ENCODE measurements around the gene C4orf50. TPM values are rescaled to one million over a fixed set of nuclear protein-coding genes. Genes with fewer than 3 reads are reported as not detected.
A peak's percentile ranks its signal among the peaks of the same experiment; 100 is the strongest.

Gene C4orf50
- total and polyA plus RNA-seq, 9 donors, result under 0.01 to 0.02 (median 0.01) TPM; not detected in 4

DNA sequence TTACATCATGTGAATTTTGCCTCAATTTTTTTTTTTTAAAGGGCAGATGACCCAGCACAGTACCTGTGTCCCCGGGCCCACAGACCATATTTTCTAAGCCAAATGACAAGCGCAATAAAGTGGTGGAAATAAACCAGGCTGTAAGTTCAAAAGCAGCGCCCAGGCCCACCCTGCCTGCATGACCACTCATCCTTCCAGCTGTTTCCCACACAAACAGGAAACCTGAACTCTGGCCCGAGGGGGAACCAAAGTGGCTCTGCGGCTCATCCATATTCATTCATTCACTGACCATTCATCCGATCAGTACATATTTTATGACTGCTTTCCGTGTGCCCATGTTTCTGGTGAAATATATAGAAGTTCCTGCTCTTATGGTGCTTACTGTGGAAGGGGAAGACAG lies 91.6 kb downstream of the C4orf50 start:
- H3K27me3 ChIP-seq (ENCODE audit: control insufficient read depth, insufficient read depth, low read length), result peaks cover 20% of the 10 kb centered on the region
- H3K4me1 ChIP-seq (ENCODE audit: control insufficient read depth, insufficient read depth, low read length), result no peaks in the 10 kb centered on the region
- H3K36me3 ChIP-seq (ENCODE audit: control insufficient read depth, insufficient read depth, low read length), result no peaks in the 10 kb centered on the region
- WGBS (ENCODE audit: insufficient coverage), result 28% methylated on average over 2 of the region's 7 CpGs
- DNase-seq, result no peak
- H3K9me3 ChIP-seq (replicated peaks; ENCODE audit: control insufficient read depth, low read depth, low read length), result no peaks in the 10 kb centered on the region
- no peak overlapping the region for H3K27ac ChIP-seq (ENCODE audit: low read length)
- no peak overlapping the region for H3K4me3 ChIP-seq (ENCODE audit: low read length)

DNA sequence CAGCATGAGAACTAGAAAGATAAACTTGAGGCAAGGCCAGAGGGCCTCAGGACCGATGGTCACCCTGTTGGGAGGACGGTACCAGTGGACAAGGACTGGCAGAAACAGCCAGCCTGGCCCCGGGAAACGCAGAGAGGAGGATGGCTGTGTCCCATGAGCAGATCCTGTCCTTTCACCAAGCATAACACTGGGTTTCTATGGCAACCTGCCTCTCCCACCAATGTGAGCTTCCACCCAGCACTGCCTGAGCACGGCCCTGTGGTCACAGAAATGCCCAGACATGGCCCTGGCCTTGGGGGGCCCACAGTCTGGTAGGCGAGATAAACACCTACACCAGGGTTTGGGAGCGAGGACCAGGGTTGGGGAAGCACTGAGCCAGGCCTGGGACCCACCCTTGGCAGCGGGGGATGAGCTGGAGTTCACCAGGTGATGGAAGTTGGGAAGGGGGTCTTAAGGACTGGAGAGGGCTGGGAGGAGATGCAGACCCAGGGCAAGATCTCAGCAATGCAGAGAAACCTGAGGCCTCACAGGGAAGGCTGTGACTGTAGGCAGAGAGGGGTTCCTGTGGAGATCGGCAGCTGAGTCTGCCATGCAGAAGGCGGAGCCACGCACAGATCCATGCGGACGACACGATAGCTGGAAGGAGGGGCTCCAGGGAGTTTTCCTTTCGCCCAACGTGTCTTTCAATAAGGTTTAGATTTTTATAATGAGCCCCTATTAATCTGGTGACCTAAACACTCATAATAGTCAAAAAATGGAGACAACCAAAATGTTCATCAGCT lies 92.6 kb downstream of the C4orf50 start:
- no peak for DNase-seq
- peaks cover 16% of the 10 kb centered on the region for H3K27me3 ChIP-seq (ENCODE audit: control insufficient read depth, insufficient read depth, low read length)
- 72% methylated on average over 10 of the region's 16 CpGs for WGBS (ENCODE audit: insufficient coverage)

DNA sequence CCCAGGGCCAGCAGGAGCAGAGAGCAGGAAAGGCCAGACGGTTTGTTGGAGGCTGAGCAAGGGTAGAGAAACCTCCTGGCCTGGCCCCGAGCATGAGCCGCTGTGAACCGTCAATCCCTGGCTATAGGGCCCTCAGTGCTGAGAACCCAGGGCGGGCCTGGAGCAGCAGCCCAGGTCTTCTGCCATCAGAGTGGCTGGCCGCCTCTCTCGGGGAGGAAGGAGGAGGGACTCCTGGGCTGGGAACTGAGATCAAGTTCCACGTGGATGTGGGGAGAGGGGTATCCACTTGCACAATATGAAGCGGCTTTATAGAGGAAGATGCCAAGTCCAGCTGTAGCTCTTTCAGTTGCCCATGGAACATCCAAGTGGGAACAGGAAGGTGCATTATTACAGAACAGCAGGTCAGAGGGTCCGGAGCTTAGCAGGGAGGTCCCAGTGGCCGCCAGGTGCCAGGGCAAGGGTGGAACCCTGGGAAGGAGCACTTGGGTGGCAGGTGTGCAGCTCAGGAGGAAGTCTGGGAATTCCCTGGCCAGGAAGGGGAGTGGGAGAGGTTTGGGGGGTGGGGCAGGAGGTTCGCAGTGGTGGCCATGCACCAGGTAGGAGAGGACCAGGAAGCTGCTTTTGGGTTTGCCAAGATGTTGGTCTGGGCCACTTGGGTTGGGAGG lies 93.6 kb downstream of the C4orf50 start:
- H3K4me3 ChIP-seq (ENCODE audit: low read length), result no peak overlapping the region
- H3K9me3 ChIP-seq (replicated peaks; ENCODE audit: control insufficient read depth, low read depth, low read length), result no peaks in the 10 kb centered on the region
- H3K27ac ChIP-seq (ENCODE audit: low read length), result no peak overlapping the region
- H3K36me3 ChIP-seq (ENCODE audit: control insufficient read depth, insufficient read depth, low read length), result no peaks in the 10 kb centered on the region
- WGBS (ENCODE audit: insufficient coverage), result 43% methylated on average over 12 of the region's 12 CpGs
- no peak for DNase-seq
- H3K27me3 ChIP-seq (ENCODE audit: control insufficient read depth, insufficient read depth, low read length), result peaks cover 12% of the 10 kb centered on the region
- no peaks in the 10 kb centered on the region for H3K4me1 ChIP-seq (ENCODE audit: control insufficient read depth, insufficient read depth, low read length)

More for the DNA sequence above, 92.6 kb downstream of the C4orf50 start:
- Histone ChIP-seq H3K4me3 (ENCODE audit: low read length) (no peak overlapping the region), H3K9me3 (replicated peaks; ENCODE audit: control insufficient read depth, low read depth, low read length) (no peaks in the 10 kb centered on the region), H3K36me3 (ENCODE audit: control insufficient read depth, insufficient read depth, low read length) (no peaks in the 10 kb centered on the region), H3K27ac (ENCODE audit: low read length) (no peak overlapping the region), H3K4me1 (ENCODE audit: control insufficient read depth, insufficient read depth, low read length) (no peaks in the 10 kb centered on the region)

- H3K4me1 ChIP-seq (ENCODE audit: control insufficient read depth, insufficient read depth, low read length), result peaks cover 4% of the 10 kb centered on the region
- no peak overlapping the region for H3K27ac ChIP-seq (ENCODE audit: low read length)
- H3K27me3 ChIP-seq (ENCODE audit: control insufficient read depth, insufficient read depth, low read length), result peaks cover 15% of the 10 kb centered on the region
- no peak overlapping the region for H3K4me3 ChIP-seq (ENCODE audit: low read length)
- H3K9me3 ChIP-seq (replicated peaks; ENCODE audit: control insufficient read depth, low read depth, low read length), result no peaks in the 10 kb centered on the region
- H3K36me3 ChIP-seq (ENCODE audit: control insufficient read depth, insufficient read depth, low read length), result no peaks in the 10 kb centered on the region
- no peak for DNase-seq
- no CpG with 5 or more reads among the region's 6 CpGs for WGBS (ENCODE audit: insufficient coverage)
Observed at GRCh38 chr4:5923376-5923775, 94.9 kb downstream of the C4orf50 start.

GRCh38 chr4:5922556-5922955 lies 95.7 kb downstream of the C4orf50 start:
- 82% methylated on average over 2 of the region's 3 CpGs for WGBS (ENCODE audit: insufficient coverage)
- Histone ChIP-seq H3K27ac (ENCODE audit: low read length) (no peak overlapping the region), H3K9me3 (replicated peaks; ENCODE audit: control insufficient read depth, low read depth, low read length) (no peaks in the 10 kb centered on the region), H3K36me3 (ENCODE audit: control insufficient read depth, insufficient read depth, low read length) (no peaks in the 10 kb centered on the region), H3K4me1 (ENCODE audit: control insufficient read depth, insufficient read depth, low read length) (peaks cover 4% of the 10 kb centered on the region), H3K27me3 (ENCODE audit: control insufficient read depth, insufficient read depth, low read length) (peaks cover 16% of the 10 kb centered on the region), H3K4me3 (ENCODE audit: low read length) (no peak overlapping the region)
- no peak for DNase-seq

- no peaks in the 10 kb centered on the region for H3K36me3 ChIP-seq (ENCODE audit: control insufficient read depth, insufficient read depth, low read length)
- WGBS (ENCODE audit: insufficient coverage), result no CpG with 5 or more reads among the region's 6 CpGs
- peaks cover 14% of the 10 kb centered on the region for H3K27me3 ChIP-seq (ENCODE audit: control insufficient read depth, insufficient read depth, low read length)
- no peaks in the 10 kb centered on the region for H3K9me3 ChIP-seq (replicated peaks; ENCODE audit: control insufficient read depth, low read depth, low read length)
- H3K4me3 ChIP-seq (ENCODE audit: low read length), result no peak overlapping the region
- no peak for DNase-seq
- H3K4me1 ChIP-seq (ENCODE audit: control insufficient read depth, insufficient read depth, low read length), result peaks cover 4% of the 10 kb centered on the region
- H3K27ac ChIP-seq (ENCODE audit: low read length), result no peak overlapping the region
Observed at GRCh38 chr4:5921981-5922380, 96.2 kb downstream of the C4orf50 start.

DNA sequence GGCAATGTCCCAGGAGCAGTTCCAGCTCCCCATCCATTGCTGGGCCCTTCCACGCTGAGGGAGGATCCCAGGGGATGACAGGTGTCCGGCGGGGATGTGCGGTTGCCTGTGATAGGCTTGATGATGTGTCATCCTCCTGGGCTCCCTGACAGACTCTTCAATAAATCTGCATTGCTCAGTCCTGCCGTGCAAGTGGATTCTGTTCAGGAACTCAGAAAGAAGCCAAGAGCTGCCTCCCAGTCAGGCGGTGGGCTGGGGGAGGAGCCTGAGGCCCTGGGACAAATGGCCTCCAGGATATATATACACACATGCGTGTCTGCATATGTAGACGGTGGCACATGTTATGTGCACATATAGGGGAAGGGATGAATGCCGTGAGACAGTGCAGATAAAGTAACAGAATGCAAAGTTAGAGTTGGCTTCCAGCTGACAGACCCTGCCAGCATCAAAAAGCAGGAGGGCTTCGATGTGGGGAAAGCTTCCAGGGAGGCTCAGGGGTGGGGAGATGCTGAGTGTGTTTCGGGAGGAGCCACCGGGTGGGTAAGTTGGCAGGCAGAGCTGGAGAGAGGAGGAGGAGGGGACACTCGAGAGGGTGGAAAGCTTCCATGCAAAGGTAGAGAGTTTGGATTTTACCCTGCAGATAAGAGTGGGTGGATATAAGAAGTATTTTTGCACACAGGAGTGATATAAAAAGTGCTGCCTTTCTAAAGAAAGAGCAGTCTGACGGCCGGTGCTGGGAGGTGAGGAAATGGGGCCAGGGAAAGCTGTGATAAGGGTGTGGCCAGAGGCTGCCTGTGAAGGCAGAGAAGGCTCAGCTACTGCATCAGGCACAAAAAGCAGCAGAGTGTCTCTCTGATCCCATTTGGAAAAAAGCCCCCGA lies 96.9 kb downstream of the C4orf50 start:
- H3K27ac ChIP-seq (ENCODE audit: low read length), result no peak overlapping the region
- no peaks in the 10 kb centered on the region for H3K9me3 ChIP-seq (replicated peaks; ENCODE audit: control insufficient read depth, low read depth, low read length)
- H3K4me3 ChIP-seq (ENCODE audit: low read length), result no peak overlapping the region
- WGBS (ENCODE audit: insufficient coverage), result 14% methylated on average over 8 of the region's 16 CpGs
- H3K4me1 ChIP-seq (ENCODE audit: control insufficient read depth, insufficient read depth, low read length), result peaks cover 4% of the 10 kb centered on the region
- H3K27me3 ChIP-seq (ENCODE audit: control insufficient read depth, insufficient read depth, low read length), result peaks cover 13% of the 10 kb centered on the region
- DNase-seq, result peak; percentile 38
- H3K36me3 ChIP-seq (ENCODE audit: control insufficient read depth, insufficient read depth, low read length), result no peaks in the 10 kb centered on the region

DNA sequence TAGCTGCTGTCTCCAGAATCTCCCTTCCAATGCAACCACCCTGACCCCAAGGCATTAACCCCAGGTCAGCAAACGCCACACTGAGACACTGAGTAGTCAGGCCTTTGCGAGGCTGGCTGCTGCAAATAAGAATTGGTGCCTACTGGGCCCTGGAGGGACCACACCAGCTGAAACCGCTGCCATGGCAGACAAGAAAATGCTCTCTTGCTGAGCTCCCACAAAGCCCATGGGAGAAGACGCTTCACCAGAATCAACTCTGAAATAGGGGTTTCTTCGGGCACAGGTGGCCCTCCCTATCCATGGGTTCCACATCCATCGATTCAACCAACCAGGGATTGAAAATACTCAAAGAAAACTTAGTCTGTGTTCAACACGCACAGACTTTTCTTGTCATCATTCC lies 98.7 kb downstream of the C4orf50 start:
- peaks cover 11% of the 10 kb centered on the region for H3K27me3 ChIP-seq (ENCODE audit: control insufficient read depth, insufficient read depth, low read length)
- DNase-seq, result no peak
- H3K27ac ChIP-seq (ENCODE audit: low read length), result no peak overlapping the region
- H3K4me3 ChIP-seq (ENCODE audit: low read length), result no peak overlapping the region
- H3K36me3 ChIP-seq (ENCODE audit: control insufficient read depth, insufficient read depth, low read length), result no peaks in the 10 kb centered on the region
- H3K9me3 ChIP-seq (replicated peaks; ENCODE audit: control insufficient read depth, low read depth, low read length), result no peaks in the 10 kb centered on the region
- 85% methylated on average over 5 of the region's 7 CpGs for WGBS (ENCODE audit: insufficient coverage)
- peaks cover 4% of the 10 kb centered on the region for H3K4me1 ChIP-seq (ENCODE audit: control insufficient read depth, insufficient read depth, low read length)

DNA sequence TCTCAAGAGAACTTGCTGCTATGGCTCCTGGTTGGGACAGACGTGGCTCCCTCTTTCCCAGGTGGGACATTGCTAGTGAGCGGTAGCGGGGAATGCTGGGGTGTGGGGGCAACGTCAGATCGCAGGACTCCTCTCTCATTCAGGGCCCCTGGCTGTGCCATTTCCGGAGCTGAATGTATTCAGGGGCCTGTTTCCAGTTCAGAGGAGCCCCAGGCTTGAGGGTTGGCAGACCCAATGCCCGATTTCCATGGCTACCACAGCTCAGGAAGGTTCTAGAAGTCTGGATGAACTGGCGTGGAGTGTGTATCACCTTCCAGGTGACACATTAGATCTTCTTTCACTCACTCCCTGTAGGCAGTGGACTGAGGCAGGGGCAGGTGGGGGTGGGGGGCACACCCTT lies 99.2 kb downstream of the C4orf50 start:
- no peak overlapping the region for H3K27ac ChIP-seq (ENCODE audit: low read length)
- WGBS (ENCODE audit: insufficient coverage), result 53% methylated on average over 3 of the region's 8 CpGs
- H3K36me3 ChIP-seq (ENCODE audit: control insufficient read depth, insufficient read depth, low read length), result no peaks in the 10 kb centered on the region
- no peaks in the 10 kb centered on the region for H3K9me3 ChIP-seq (replicated peaks; ENCODE audit: control insufficient read depth, low read depth, low read length)
- H3K27me3 ChIP-seq (ENCODE audit: control insufficient read depth, insufficient read depth, low read length), result peaks cover 11% of the 10 kb centered on the region
- H3K4me3 ChIP-seq (ENCODE audit: low read length), result no peak overlapping the region
- peaks cover 4% of the 10 kb centered on the region for H3K4me1 ChIP-seq (ENCODE audit: control insufficient read depth, insufficient read depth, low read length)
- no peak for DNase-seq
